ENCODE measurements around the gene PTGER2.

GRCh38 chr14:52298795-52299194, 15.3 kb upstream of the PTGER2 start:
- TF ChIP-seq, protein P1, sequence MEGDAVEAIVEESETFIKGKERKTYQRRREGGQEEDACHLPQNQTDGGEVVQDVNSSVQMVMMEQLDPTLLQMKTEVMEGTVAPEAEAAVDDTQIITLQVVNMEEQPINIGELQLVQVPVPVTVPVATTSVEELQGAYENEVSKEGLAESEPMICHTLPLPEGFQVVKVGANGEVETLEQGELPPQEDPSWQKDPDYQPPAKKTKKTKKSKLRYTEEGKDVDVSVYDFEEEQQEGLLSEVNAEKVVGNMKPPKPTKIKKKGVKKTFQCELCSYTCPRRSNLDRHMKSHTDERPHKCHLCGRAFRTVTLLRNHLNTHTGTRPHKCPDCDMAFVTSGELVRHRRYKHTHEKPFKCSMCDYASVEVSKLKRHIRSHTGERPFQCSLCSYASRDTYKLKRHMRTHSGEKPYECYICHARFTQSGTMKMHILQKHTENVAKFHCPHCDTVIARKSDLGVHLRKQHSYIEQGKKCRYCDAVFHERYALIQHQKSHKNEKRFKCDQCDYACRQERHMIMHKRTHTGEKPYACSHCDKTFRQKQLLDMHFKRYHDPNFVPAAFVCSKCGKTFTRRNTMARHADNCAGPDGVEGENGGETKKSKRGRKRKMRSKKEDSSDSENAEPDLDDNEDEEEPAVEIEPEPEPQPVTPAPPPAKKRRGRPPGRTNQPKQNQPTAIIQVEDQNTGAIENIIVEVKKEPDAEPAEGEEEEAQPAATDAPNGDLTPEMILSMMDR (IDR thresholded peaks at IDR 0.05; ENCODE audit: control extremely low read depth in 1 of 3, insufficient read depth in 1 of 3, low read depth in 1 of 3, low read length in 3 of 3), result no peak
- no peak for TF ChIP-seq MAX (IDR thresholded peaks at IDR 0.05)
